PC-9 (cell line): Measurements from ENCODE around the gene CRPPA.

Source experiments
- EZH2 ChIP-seq: fragments of 200-600 bp; sonication (generic); IDR thresholded peaks from 2 replicates; pipeline ENCODE4 v1.8.0; 2017; ENCODE audit warnings: antibody characterized with exemption, low read depth
- TF ChIP-seq, protein P1 (sequence below): fragments of 200-600 bp; sonication (generic); conservative IDR thresholded peaks from 2 replicates; pipeline ENCODE4 v1.6.1; 2017; ENCODE audit warnings: mixed run types, antibody characterized with exemption, mild to moderate bottlenecking, moderate library complexity

DNA sequence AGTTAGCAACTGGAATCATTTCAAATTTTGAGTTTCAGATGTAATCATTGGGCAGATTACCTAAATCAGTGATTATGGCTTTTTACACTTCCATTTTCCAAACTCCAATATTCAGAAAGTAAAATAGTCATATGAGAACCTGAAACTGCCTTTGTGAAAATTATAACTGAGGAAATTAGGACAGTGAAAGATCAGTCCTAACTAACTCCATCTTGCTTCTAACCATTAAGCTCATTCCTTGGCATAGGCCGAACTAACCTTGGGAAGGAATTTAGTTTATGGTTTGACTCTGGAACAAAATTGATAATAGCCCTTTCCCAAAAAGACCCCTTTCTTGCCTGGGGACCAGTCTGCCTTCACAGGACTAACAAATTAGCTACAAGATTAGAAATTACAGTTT, 2.2 kb downstream of the CRPPA start:
- TF ChIP-seq, protein P1, sequence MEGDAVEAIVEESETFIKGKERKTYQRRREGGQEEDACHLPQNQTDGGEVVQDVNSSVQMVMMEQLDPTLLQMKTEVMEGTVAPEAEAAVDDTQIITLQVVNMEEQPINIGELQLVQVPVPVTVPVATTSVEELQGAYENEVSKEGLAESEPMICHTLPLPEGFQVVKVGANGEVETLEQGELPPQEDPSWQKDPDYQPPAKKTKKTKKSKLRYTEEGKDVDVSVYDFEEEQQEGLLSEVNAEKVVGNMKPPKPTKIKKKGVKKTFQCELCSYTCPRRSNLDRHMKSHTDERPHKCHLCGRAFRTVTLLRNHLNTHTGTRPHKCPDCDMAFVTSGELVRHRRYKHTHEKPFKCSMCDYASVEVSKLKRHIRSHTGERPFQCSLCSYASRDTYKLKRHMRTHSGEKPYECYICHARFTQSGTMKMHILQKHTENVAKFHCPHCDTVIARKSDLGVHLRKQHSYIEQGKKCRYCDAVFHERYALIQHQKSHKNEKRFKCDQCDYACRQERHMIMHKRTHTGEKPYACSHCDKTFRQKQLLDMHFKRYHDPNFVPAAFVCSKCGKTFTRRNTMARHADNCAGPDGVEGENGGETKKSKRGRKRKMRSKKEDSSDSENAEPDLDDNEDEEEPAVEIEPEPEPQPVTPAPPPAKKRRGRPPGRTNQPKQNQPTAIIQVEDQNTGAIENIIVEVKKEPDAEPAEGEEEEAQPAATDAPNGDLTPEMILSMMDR = no peak
- no peak for TF ChIP-seq EZH2
